ENCODE results near the gene KAT6B. TPM values are rescaled to one million over a fixed set of nuclear protein-coding genes. Genes with fewer than 3 reads are reported as not detected.

Gene KAT6B
- total RNA-seq, 1 donor from 2014 or later, result 18.1 TPM

DNA sequence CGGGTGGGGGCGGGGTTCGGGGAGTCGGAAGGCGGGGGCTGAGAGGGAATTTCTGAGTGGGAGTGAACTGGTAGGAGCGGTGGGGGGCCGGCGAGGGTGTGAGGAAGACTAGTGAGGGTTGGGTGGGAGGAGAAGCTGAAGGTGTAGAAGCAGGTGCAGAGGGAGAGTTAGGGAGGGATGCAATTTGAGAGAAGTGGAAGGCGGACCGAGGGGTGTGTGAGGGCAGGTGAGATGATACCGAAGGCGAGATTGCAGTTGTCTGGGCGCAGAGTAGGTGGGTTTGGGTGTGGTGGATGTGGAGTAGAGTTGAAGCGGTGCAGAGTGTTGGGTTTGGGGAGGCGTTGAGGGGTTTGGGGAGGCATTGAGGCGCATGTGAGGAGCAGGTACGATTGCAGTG is 643 bp downstream of the KAT6B start:
- H3K36me3 Mint-ChIP-seq (ENCODE audit: low read depth, unreplicated experiment), result peaks cover 9% of the 10 kb centered on the region
- TF ChIP-seq, protein P1, sequence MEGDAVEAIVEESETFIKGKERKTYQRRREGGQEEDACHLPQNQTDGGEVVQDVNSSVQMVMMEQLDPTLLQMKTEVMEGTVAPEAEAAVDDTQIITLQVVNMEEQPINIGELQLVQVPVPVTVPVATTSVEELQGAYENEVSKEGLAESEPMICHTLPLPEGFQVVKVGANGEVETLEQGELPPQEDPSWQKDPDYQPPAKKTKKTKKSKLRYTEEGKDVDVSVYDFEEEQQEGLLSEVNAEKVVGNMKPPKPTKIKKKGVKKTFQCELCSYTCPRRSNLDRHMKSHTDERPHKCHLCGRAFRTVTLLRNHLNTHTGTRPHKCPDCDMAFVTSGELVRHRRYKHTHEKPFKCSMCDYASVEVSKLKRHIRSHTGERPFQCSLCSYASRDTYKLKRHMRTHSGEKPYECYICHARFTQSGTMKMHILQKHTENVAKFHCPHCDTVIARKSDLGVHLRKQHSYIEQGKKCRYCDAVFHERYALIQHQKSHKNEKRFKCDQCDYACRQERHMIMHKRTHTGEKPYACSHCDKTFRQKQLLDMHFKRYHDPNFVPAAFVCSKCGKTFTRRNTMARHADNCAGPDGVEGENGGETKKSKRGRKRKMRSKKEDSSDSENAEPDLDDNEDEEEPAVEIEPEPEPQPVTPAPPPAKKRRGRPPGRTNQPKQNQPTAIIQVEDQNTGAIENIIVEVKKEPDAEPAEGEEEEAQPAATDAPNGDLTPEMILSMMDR (IDR thresholded peaks at IDR 0.05; ENCODE audit: unreplicated experiment), result no peak
- no peak for DNase-seq (ENCODE audit: low spot score)
- H3K9me3 Mint-ChIP-seq (ENCODE audit: unreplicated experiment), result no peaks in the 10 kb centered on the region
- peaks cover 9% of the 10 kb centered on the region for H3K27me3 Mint-ChIP-seq (ENCODE audit: unreplicated experiment)
- peak overlapping the region; percentile 93 for H3K4me3 Mint-ChIP-seq (ENCODE audit: unreplicated experiment)
- H3K27ac Mint-ChIP-seq (ENCODE audit: unreplicated experiment), result peak overlapping the region; percentile 15
- peaks cover 17% of the 10 kb centered on the region for H3K4me1 Mint-ChIP-seq (ENCODE audit: unreplicated experiment)

- H3K36me3 Mint-ChIP-seq (ENCODE audit: low read depth, unreplicated experiment), result peaks cover 9% of the 10 kb centered on the region
- TF ChIP-seq, protein P1 (IDR thresholded peaks at IDR 0.05; ENCODE audit: unreplicated experiment), result no peak
- peak overlapping the region; percentile 93 for H3K4me3 Mint-ChIP-seq (ENCODE audit: unreplicated experiment)
- H3K27me3 Mint-ChIP-seq (ENCODE audit: unreplicated experiment), result peaks cover 9% of the 10 kb centered on the region
- no peak for DNase-seq (ENCODE audit: low spot score)
- H3K9me3 Mint-ChIP-seq (ENCODE audit: unreplicated experiment), result no peaks in the 10 kb centered on the region
- H3K4me1 Mint-ChIP-seq (ENCODE audit: unreplicated experiment), result peaks cover 17% of the 10 kb centered on the region
- no peak overlapping the region for H3K27ac Mint-ChIP-seq (ENCODE audit: unreplicated experiment)
These were observed 1.3 kb downstream of the KAT6B start for GRCh38 chr10:74827694-74828093.

- H3K27ac Mint-ChIP-seq (ENCODE audit: unreplicated experiment), result no peak overlapping the region
- H3K27me3 Mint-ChIP-seq (ENCODE audit: unreplicated experiment), result peaks cover 8% of the 10 kb centered on the region
- H3K4me3 Mint-ChIP-seq (ENCODE audit: unreplicated experiment), result no peak overlapping the region
- TF ChIP-seq, protein P1 (IDR thresholded peaks at IDR 0.05; ENCODE audit: unreplicated experiment), result no peak
- H3K9me3 Mint-ChIP-seq (ENCODE audit: unreplicated experiment), result no peaks in the 10 kb centered on the region
- H3K36me3 Mint-ChIP-seq (ENCODE audit: low read depth, unreplicated experiment), result peaks cover 8% of the 10 kb centered on the region
- H3K4me1 Mint-ChIP-seq (ENCODE audit: unreplicated experiment), result peaks cover 16% of the 10 kb centered on the region
- DNase-seq (ENCODE audit: low spot score), result no peak
These were observed 2.5 kb downstream of the KAT6B start for GRCh38 chr10:74828946-74829345.

GRCh38 chr10:74831518-74832120 is 5.2 kb downstream of the KAT6B start:
- no peak overlapping the region for H3K4me3 Mint-ChIP-seq (ENCODE audit: unreplicated experiment)

DNA sequence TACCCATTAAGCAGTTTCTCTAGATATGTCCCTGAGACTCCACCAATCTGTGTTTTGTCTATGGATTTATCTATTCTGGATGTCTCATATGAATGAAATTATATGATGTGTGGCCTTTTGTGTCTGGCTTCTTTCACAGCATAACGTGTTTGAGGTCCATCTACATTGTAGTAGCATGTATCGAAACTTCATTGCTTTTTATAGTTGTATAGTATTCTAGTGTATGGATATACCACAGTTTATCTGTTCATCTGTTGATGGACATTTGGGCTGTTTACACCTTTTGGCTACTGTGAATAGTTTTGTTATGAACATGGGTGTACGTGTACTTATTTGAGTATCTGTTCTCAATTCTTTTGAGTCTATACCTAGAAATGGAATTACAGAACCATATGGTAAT is 9.6 kb downstream of the KAT6B start:
- Mint-ChIP-seq H3K27ac (ENCODE audit: unreplicated experiment) (no peak overlapping the region), H3K36me3 (ENCODE audit: low read depth, unreplicated experiment) (no peaks in the 10 kb centered on the region), H3K27me3 (ENCODE audit: unreplicated experiment) (no peaks in the 10 kb centered on the region), H3K9me3 (ENCODE audit: unreplicated experiment) (no peaks in the 10 kb centered on the region), H3K4me1 (ENCODE audit: unreplicated experiment) (no peaks in the 10 kb centered on the region), H3K4me3 (ENCODE audit: unreplicated experiment) (no peak overlapping the region)
- no peak for DNase-seq (ENCODE audit: low spot score)
- TF ChIP-seq, protein P1 (IDR thresholded peaks at IDR 0.05; ENCODE audit: unreplicated experiment), result no peak

More at GRCh38 chr10:74831518-74832120, 5.2 kb downstream of the KAT6B start:
- DNase-seq (ENCODE audit: low spot score), result no peak
- H3K4me1 Mint-ChIP-seq (ENCODE audit: unreplicated experiment), result peaks cover 11% of the 10 kb centered on the region
- H3K36me3 Mint-ChIP-seq (ENCODE audit: low read depth, unreplicated experiment), result peaks cover 6% of the 10 kb centered on the region
- TF ChIP-seq, protein P1 (IDR thresholded peaks at IDR 0.05; ENCODE audit: unreplicated experiment), result no peak
- H3K27me3 Mint-ChIP-seq (ENCODE audit: unreplicated experiment), result peaks cover 3% of the 10 kb centered on the region
- H3K9me3 Mint-ChIP-seq (ENCODE audit: unreplicated experiment), result no peaks in the 10 kb centered on the region
- H3K27ac Mint-ChIP-seq (ENCODE audit: unreplicated experiment), result no peak overlapping the region

Data from endothelial cell (in vitro differentiated cells).